Liver (tissue), 9 donors: Measurements from ENCODE around the gene MFRP. TPM values are rescaled to one million over a fixed set of nuclear protein-coding genes. Genes with fewer than 3 reads are reported as not detected.

ENCODE experiments used
- DNase-seq: peaks from one replicate; pipeline ENCODE4 v3.0.0-alpha.2; 2017; ENCODE audit warnings: low spot score
- H3K27ac ChIP-seq, 2 donors: one replicate each; pipeline ENCODE4 v1.7.0; 2013; ENCODE audit warnings: inconsistent platforms in 2 of 2, low read length in 2 of 2, control low read depth in 1 of 2, low read depth in 1 of 2, mild to moderate bottlenecking in 1 of 2
- H3K27me3 ChIP-seq, 4 donors: one replicate each; pipeline versions ENCODE4 v1.6.1 to v1.7.0; 2013; ENCODE audit warnings: low read length in 3 of 4, inconsistent platforms in 1 of 4, mild to moderate bottlenecking in 1 of 4, moderate library complexity in 1 of 4; ENCODE audit not compliant: control insufficient read depth in 4 of 4, insufficient read depth in 4 of 4
- H3K36me3 ChIP-seq, 4 donors: one replicate each; pipeline versions ENCODE4 v1.6.1 to v1.7.0; 2013; ENCODE audit warnings: low read length in 3 of 4, mild to moderate bottlenecking in 3 of 4, low read depth in 1 of 4, moderate library complexity in 1 of 4; ENCODE audit not compliant: control insufficient read depth in 4 of 4, insufficient read depth in 3 of 4
- H3K4me1 ChIP-seq, 4 donors: one replicate each; pipeline versions ENCODE4 v1.6.1 to v1.7.0; 2013; ENCODE audit warnings: low read length in 3 of 4, mild to moderate bottlenecking in 3 of 4, moderate library complexity in 1 of 4; ENCODE audit not compliant: control insufficient read depth in 4 of 4, insufficient read depth in 4 of 4
- H3K4me3 ChIP-seq, 3 donors: one replicate each; pipeline versions ENCODE4 v1.6.1 to v1.7.0; 2013; ENCODE audit warnings: low read length in 3 of 3, control low read depth in 1 of 3, low read depth in 1 of 3, mild to moderate bottlenecking in 1 of 3
- H3K9ac ChIP-seq, 2 donors: one replicate each; pipeline ENCODE4 v1.7.0; 2013; ENCODE audit warnings: low read length in 2 of 2, mild to moderate bottlenecking in 2 of 2, moderate library complexity in 2 of 2, control low read depth in 1 of 2, low read depth in 1 of 2
- H3K9me3 ChIP-seq, 4 donors: one replicate each; pipeline versions ENCODE4 v1.6.1 to v1.7.0; 2013; ENCODE audit warnings: low read length in 3 of 4; ENCODE audit not compliant: control insufficient read depth in 4 of 4
- ATF3 ChIP-seq: IDR thresholded peaks from 2 replicates; pipeline ENCODE4 v1.6.1; 2016; ENCODE audit warnings: antibody characterized with exemption
- EGR1 ChIP-seq, 2 donors: IDR thresholded peaks; 2 replicates each; pipeline ENCODE4 v1.6.1; 2016 to 2018; ENCODE audit warnings: antibody characterized with exemption in 2 of 2, low read depth in 2 of 2
- FOXA1 ChIP-seq: IDR thresholded peaks from 2 replicates; pipeline ENCODE4 v1.6.1; 2016; ENCODE audit warnings: antibody characterized with exemption
- FOXA2 ChIP-seq: IDR thresholded peaks from 2 replicates; pipeline ENCODE4 v1.6.1; 2016; ENCODE audit warnings: antibody characterized with exemption
- GABPA ChIP-seq, 2 donors: IDR thresholded peaks in 1 of 2; conservative IDR thresholded peaks in 1 of 2; 2 replicates each; pipeline ENCODE4 v1.6.1; 2016; ENCODE audit warnings: antibody characterized with exemption in 2 of 2, mild to moderate bottlenecking in 1 of 2, moderate library complexity in 1 of 2
- HNF4G ChIP-seq: IDR thresholded peaks from 2 replicates; pipeline ENCODE4 v1.6.1; 2016; ENCODE audit warnings: antibody characterized with exemption
- JUND ChIP-seq, 2 donors: IDR thresholded peaks; 2 replicates each; pipeline ENCODE4 v1.6.1; 2016; ENCODE audit warnings: antibody characterized with exemption in 2 of 2
- NR2F2 ChIP-seq: IDR thresholded peaks from 2 replicates; pipeline ENCODE4 v1.6.1; 2016; ENCODE audit warnings: antibody characterized with exemption
- RAD21 ChIP-seq, 2 donors: IDR thresholded peaks; 2 replicates each; pipeline ENCODE4 v1.6.1; 2016; ENCODE audit warnings: antibody characterized with exemption in 2 of 2, mild to moderate bottlenecking in 2 of 2
- RXRA ChIP-seq, 2 donors: IDR thresholded peaks; 2 replicates each; pipeline ENCODE4 v1.6.1; 2017 to 2018; ENCODE audit warnings: antibody characterized with exemption in 2 of 2, mild to moderate bottlenecking in 1 of 2
- SP1 ChIP-seq: IDR thresholded peaks from 2 replicates; pipeline ENCODE4 v1.6.1; 2018; ENCODE audit warnings: antibody characterized with exemption, mild to moderate bottlenecking
- TAF1 ChIP-seq: conservative IDR thresholded peaks from 2 replicates; pipeline ENCODE4 v1.6.1; 2016; ENCODE audit warnings: antibody characterized with exemption, mild to moderate bottlenecking
- YY1 ChIP-seq: IDR thresholded peaks from 2 replicates; pipeline ENCODE4 v1.6.1; 2016; ENCODE audit warnings: antibody characterized with exemption, mild to moderate bottlenecking
- WGBS: extraction: QIAGEN DNeasy Blood & Tissue Kit; methylation state at CpG from one replicate; pipeline ENCODE4 v1.1.7; 2013; 5-methylcytosine and 5-hydroxymethylcytosine counted together
- polyA plus RNA-seq, 2 donors: library from polyadenylated mRNA; stranded (reverse) in 1 of 2; unstranded in 1 of 2; fragments of 200-250 nt in 1 of 2; fragments of >200 nt in 1 of 2; fragmentation: Nextera tagmentation in 1 of 2; extraction: Ambion mirVana in 1 of 2; gene quantifications; one replicate each; pipeline versions ENCODE4 v1.2.1 to v1.2.3, GENCODE V29; 2013 to 2015
- total RNA-seq, 2 donors: library from RNA; depleted of rRNA; stranded (reverse); fragments of >200 nt; gene quantifications; one replicate each; pipeline ENCODE4 v1.2.3, GENCODE V29; 2014
- TF ChIP-seq, protein P1 (sequence below): IDR thresholded peaks from 2 replicates; pipeline ENCODE4 v1.6.1; 2016; ENCODE audit warnings: antibody characterized with exemption, mild to moderate bottlenecking
- TF ChIP-seq, protein P2 (sequence below): IDR thresholded peaks from 2 replicates; pipeline ENCODE4 v1.6.1; 2016; ENCODE audit warnings: antibody characterized with exemption
- TF ChIP-seq, protein P3 (sequence below): fragments of 150-350 bp; IDR thresholded peaks from 2 replicates; pipeline ENCODE4 v1.5.1; 2017; ENCODE audit warnings: improper control_type of control experiment, low read depth, low read length; ENCODE audit not compliant: missing input control
- TF ChIP-seq, protein P4 (sequence below): IDR thresholded peaks from 2 replicates; pipeline ENCODE4 v1.6.1; 2016; ENCODE audit warnings: antibody characterized with exemption
- donor health status: healthy.
- donor health status: healthy.
- donor health status: healthy.
- donor health status: healthy.
- donor health status: healthy.

Gene MFRP
- total and polyA plus RNA-seq, 4 donors = not detected

DNA sequence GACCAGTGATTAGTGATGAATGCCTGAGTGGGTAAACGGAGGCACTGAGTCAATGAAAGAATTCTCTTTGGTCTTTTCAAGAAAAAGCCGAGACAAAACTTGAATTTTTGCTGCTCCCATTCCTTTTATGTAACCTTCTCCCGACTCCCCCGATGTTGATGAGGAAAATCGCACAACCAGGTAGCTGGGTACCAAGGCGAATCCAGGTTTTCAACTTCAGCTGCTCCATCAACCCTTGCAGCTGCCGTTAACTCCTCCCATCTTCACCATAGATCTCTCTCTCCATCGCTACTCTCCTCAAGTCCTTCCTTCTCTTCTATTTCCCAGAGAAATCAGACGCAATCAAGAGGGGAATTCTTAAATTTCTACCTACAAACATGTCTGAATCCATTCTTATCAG, 35.6 kb upstream of the MFRP start:
- no peak for TF ChIP-seq TAF1
- TF ChIP-seq NR2F2 = no peak
- TF ChIP-seq SP1 = no peak
- TF ChIP-seq RXRA (IDR thresholded peaks at IDR 0.05) = no peak
- no peak for TF ChIP-seq GABPA (IDR thresholded peaks at IDR 0.05 in 1 of 2, conservative IDR thresholded peaks at IDR 0.05 in 1 of 2)
- TF ChIP-seq YY1 = no peak
- no peak for TF ChIP-seq FOXA1
- TF ChIP-seq ATF3 = no peak
- no peak for TF ChIP-seq RAD21 (IDR thresholded peaks at IDR 0.05)
- TF ChIP-seq, protein P1, sequence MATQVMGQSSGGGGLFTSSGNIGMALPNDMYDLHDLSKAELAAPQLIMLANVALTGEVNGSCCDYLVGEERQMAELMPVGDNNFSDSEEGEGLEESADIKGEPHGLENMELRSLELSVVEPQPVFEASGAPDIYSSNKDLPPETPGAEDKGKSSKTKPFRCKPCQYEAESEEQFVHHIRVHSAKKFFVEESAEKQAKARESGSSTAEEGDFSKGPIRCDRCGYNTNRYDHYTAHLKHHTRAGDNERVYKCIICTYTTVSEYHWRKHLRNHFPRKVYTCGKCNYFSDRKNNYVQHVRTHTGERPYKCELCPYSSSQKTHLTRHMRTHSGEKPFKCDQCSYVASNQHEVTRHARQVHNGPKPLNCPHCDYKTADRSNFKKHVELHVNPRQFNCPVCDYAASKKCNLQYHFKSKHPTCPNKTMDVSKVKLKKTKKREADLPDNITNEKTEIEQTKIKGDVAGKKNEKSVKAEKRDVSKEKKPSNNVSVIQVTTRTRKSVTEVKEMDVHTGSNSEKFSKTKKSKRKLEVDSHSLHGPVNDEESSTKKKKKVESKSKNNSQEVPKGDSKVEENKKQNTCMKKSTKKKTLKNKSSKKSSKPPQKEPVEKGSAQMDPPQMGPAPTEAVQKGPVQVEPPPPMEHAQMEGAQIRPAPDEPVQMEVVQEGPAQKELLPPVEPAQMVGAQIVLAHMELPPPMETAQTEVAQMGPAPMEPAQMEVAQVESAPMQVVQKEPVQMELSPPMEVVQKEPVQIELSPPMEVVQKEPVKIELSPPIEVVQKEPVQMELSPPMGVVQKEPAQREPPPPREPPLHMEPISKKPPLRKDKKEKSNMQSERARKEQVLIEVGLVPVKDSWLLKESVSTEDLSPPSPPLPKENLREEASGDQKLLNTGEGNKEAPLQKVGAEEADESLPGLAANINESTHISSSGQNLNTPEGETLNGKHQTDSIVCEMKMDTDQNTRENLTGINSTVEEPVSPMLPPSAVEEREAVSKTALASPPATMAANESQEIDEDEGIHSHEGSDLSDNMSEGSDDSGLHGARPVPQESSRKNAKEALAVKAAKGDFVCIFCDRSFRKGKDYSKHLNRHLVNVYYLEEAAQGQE = no peak
- no peak for TF ChIP-seq EGR1 (IDR thresholded peaks at IDR 0.05; ENCODE audit: low read depth in 2 of 2)
- TF ChIP-seq, protein P2, sequence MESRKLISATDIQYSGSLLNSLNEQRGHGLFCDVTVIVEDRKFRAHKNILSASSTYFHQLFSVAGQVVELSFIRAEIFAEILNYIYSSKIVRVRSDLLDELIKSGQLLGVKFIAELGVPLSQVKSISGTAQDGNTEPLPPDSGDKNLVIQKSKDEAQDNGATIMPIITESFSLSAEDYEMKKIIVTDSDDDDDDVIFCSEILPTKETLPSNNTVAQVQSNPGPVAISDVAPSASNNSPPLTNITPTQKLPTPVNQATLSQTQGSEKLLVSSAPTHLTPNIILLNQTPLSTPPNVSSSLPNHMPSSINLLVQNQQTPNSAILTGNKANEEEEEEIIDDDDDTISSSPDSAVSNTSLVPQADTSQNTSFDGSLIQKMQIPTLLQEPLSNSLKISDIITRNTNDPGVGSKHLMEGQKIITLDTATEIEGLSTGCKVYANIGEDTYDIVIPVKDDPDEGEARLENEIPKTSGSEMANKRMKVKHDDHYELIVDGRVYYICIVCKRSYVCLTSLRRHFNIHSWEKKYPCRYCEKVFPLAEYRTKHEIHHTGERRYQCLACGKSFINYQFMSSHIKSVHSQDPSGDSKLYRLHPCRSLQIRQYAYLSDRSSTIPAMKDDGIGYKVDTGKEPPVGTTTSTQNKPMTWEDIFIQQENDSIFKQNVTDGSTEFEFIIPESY = no peak
- no peak for TF ChIP-seq JUND (IDR thresholded peaks at IDR 0.05)
- TF ChIP-seq, protein P3, sequence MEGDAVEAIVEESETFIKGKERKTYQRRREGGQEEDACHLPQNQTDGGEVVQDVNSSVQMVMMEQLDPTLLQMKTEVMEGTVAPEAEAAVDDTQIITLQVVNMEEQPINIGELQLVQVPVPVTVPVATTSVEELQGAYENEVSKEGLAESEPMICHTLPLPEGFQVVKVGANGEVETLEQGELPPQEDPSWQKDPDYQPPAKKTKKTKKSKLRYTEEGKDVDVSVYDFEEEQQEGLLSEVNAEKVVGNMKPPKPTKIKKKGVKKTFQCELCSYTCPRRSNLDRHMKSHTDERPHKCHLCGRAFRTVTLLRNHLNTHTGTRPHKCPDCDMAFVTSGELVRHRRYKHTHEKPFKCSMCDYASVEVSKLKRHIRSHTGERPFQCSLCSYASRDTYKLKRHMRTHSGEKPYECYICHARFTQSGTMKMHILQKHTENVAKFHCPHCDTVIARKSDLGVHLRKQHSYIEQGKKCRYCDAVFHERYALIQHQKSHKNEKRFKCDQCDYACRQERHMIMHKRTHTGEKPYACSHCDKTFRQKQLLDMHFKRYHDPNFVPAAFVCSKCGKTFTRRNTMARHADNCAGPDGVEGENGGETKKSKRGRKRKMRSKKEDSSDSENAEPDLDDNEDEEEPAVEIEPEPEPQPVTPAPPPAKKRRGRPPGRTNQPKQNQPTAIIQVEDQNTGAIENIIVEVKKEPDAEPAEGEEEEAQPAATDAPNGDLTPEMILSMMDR = no peak
- TF ChIP-seq FOXA2 = no peak
- TF ChIP-seq, protein P4, sequence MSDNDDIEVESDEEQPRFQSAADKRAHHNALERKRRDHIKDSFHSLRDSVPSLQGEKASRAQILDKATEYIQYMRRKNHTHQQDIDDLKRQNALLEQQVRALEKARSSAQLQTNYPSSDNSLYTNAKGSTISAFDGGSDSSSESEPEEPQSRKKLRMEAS = no peak
- TF ChIP-seq HNF4G = no peak
- H3K27ac ChIP-seq = no peak overlapping the region
- H3K36me3 ChIP-seq = no peaks in the 10 kb centered on the region
- H3K9me3 ChIP-seq = no peaks in the 10 kb centered on the region
- no peak for DNase-seq
- WGBS = 13% methylated on average over 9 of the region's 9 CpGs
- no peak overlapping the region for H3K9ac ChIP-seq
- no peaks in the 10 kb centered on the region for H3K27me3 ChIP-seq
- peaks cover 5 to 13% (median 11%) of the 10 kb centered on the region in 4 donors for H3K4me1 ChIP-seq
- H3K4me3 ChIP-seq = peak overlapping the region in 2 of 3 donors; percentile 43 to 51
